ENCODE results near the gene NDUFB7.
A peak's percentile ranks its signal among the peaks of the same experiment; 100 is the strongest.
"Not testable (repeated sequence)": the region's sequence is repeated elsewhere in the genome, so short reads cannot be mapped to it uniquely, and the experiment has no call there.

The NDUFB7 gene

DNA sequence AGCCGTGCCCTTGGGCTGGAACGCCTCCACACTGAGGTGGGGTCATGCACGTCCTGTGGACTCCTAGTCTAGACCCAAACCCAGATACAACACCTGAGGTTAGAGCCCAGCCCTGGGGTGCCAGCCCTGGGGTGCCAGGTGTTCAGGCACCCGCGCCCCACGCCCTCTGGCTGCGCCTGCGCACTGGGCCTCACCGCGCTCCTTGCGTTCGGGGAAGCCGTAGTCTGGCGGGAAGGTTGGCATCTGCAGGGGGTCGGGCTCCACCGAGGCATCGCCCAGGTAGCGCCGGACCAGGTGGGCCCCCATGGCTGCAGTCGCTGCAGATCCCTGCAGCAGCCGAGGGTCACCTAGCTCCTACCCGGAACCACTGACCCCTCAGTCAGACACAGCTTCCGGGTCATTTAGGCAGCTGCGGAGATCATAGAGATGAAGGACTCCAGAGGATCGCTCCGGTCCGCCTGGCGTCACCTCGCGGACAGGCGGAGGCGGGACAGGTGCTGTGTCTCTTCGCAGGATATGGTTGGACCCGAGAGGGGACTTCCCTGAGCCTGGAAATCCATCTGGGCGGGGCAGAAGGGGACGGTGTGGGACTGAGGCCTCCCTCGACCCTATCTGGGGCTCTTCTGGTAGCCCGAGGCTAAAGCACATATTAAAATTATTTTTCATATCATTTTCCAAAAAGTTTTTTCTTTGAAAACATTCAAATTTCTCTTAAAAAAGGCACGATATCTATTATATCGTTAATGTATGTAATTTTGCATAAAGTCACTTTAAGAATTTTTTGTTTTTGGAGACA, at the start of gene NDUFB7:
Gene NDUFB7 (minus strand): TSS at position 372 of the 796 bp plus-strand sequence. CDS start 66 bp downstream, at position 306.
- peak; percentile 87 for DNase-seq (ENCODE audit: low read depth)

- DNase-seq (ENCODE audit: low read depth): no peak
Measured at GRCh38 chr19:14619404-14619803, 47.5 kb upstream of the NDUFB7 start.

GRCh38 chr19:14616407-14616806, 44.5 kb upstream of the NDUFB7 start:
- no peak for DNase-seq (ENCODE audit: low read depth)

DNA sequence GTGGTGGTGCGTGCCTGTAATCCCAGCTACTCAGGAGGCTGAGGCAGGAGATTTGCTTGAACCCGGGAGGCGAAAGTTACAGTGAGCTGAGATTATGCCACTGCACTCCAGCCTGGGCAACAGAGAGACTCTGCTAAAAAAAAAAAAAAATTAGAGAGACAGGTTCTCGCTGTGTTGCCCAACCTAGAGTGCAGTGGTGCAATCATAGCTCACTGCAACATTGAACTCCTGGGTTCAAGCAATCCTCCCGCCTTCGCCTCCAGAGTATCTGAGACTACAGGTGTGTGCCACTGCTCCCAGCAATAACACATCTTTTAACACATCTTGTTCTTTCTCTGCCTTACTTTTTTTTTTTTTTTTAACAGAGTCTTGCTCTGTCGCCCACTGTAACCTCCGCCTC, 43.8 kb upstream of the NDUFB7 start:
- no peak for DNase-seq (ENCODE audit: low read depth)

- DNase-seq (ENCODE audit: low read depth): no peak
Measured at GRCh38 chr19:14614099-14614412, 42.2 kb upstream of the NDUFB7 start.

DNA sequence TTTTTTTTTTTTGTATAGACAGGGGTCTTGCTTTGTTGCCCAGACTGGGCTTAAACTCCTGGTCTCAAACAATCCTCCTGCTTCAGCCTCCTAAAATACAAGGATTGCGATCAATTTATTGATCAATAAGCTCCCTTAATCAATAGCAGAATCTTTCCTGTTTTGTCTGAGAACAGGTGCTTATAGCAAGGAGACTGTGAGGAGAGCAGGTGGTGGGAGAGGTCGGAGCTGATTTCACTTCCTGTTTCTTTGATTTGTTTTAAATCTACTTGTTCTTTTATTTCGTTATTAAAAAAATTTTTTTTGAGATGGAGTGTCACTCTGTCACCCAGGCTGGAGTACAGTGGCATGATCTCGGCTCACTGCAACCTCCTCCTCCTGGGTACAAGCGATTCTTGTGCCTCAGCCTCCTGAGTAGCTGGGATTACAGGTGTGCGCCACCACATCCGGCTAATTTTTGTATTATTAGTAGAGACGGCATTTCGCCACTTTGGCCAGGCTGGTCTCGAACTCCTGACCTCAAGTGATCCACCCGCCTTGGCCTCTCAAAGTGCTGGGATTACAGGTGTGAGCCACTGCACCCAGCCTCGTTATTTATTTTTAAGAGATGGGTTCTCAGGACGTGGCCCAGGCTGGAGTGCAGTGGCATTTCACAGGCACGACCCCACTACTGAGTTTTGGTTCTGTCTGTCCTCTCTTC, 41.7 kb upstream of the NDUFB7 start:
- DNase-seq (ENCODE audit: low read depth): not testable (repeated sequence)

GRCh38 chr19:14612657-14613056, 40.8 kb upstream of the NDUFB7 start:
- DNase-seq (ENCODE audit: low read depth): no peak

DNA sequence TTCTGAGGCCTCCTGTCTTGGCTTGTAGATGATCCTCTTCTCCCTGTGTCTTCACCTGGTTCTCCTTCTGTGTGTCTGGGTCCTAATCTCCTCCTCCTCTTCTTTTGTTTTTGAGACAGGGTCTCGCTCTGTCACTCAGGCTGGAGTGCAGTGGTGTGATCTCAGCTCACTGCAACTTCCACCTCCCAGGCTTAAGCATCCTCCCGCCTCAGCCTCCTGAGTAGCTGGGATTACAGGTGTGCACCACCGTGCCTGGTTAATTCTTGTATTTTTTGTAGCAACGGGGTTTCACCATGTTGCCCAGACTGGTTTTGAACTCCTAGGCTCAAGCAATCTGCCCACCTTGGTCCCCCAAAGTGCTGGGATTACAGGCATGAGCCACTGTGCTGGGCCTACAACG, 40.4 kb upstream of the NDUFB7 start:
- DNase-seq (ENCODE audit: low read depth): not testable (repeated sequence)

DNA sequence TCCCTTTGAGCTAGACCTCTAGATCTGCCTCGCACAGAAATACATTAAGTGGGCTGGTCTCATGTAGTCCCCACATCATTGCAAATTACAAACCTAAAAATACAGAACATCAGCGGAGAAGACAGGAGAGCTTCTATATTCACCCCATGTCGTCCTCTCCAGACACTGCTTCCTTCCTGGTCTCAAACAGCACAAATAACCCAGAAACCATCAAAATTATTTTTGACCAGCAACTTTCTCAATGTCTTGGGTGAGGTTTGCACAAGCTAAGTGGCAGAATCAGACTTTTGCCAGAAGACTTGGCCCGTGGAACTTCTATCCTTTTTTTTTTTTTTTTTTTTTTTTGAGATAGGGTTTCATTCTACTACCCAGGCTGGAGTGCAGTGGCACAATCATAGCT, 39.2 kb upstream of the NDUFB7 start:
- no peak for DNase-seq (ENCODE audit: low read depth)

- no peak for DNase-seq (ENCODE audit: low read depth)
Measured at GRCh38 chr19:14606627-14607026, 34.8 kb upstream of the NDUFB7 start.

DNA sequence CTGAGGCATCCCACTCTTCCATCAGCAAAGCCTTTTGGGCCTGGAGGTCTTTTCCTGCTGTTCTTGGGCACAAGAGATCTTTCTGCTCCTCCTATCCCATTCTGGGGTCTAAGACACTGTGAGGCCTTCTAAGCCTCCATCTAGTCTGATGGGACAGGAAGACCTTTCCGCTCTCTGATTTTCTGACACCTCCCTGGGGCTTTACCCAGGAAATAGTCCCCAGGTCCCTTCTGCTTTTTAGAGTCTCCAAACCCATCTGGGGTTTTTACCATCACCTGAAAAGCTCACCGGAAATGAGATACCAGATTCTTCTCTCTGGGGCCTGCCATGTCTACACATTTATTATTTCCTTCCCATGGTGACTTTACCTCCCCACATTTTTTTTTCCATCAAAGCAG, 32.1 kb upstream of the NDUFB7 start:
- DNase-seq (ENCODE audit: low read depth): no peak

DNA sequence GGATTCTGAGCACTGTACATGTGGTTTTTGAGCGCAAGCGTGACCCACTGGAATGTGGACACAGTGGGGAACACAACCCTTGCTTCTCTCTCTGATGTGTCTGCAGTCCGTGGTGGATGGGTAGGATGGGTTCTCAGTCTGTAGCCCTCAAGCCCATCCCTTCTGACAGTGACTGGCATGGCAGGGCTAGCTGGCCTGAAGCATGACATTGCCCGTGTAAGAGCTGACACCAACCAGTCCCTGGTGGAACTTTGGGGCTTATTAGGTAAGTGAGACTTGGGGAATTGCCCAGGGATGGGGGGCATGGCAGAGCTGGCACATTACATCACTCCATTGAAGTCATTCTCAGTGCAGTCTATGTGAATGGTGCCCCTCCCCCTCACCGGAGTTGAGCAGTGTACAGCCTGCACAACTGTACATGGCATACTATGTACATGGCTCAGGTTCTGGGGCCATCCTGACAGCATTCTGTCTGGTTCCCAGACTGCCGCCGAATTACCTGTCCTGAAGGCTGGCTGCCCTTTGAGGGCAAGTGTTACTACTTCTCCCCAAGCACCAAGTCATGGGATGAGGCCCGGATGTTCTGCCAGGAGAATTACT, 27.8 kb upstream of the NDUFB7 start:
- DNase-seq (ENCODE audit: low read depth): no peak

- DNase-seq (ENCODE audit: low read depth): no peak
Measured at GRCh38 chr19:14595558-14595957, 23.7 kb upstream of the NDUFB7 start.

- not testable (repeated sequence) for DNase-seq (ENCODE audit: low read depth)
Measured at GRCh38 chr19:14589433-14589832, 17.6 kb upstream of the NDUFB7 start.

DNA sequence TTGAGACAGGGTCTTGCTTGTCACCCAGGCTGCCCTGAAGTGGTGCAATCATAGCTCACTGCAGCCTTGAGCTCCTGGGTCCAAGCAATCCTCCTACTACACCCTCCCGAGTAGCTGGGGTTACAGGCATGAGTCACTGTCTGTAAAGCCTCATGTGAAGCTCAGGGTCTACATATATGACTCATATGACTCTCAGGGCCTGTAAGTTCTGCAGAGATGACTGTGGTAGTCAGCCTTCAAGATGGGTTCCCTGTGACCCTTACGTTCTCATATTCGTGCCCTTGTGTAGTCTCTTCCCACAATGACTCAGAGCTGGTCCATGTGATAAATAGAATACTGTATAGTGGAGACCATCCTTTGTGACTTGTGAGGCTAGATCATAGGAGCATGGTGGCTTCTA, 13.3 kb upstream of the NDUFB7 start:
- not testable (repeated sequence) for DNase-seq (ENCODE audit: low read depth)

DNA sequence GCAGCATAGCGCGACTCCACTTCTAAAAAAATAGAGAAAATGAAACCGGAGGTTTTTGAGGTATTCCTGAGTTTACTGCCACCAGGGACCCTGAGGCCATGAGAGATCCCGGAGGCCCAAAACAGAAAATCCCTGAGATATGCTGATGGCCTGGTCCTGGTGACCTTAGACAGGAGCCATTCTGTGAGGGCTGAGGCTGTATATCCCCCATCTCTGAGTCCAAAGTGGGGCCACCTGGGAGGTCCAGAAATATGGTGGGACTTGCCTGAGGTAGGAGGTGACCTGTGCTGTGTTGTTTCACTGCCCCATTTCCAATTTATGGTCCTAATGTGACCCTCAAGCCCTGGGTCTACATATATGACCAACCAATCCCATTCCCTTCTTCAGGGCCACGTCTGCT, 12.5 kb upstream of the NDUFB7 start:
- DNase-seq (ENCODE audit: low read depth): not testable (repeated sequence)

DNA sequence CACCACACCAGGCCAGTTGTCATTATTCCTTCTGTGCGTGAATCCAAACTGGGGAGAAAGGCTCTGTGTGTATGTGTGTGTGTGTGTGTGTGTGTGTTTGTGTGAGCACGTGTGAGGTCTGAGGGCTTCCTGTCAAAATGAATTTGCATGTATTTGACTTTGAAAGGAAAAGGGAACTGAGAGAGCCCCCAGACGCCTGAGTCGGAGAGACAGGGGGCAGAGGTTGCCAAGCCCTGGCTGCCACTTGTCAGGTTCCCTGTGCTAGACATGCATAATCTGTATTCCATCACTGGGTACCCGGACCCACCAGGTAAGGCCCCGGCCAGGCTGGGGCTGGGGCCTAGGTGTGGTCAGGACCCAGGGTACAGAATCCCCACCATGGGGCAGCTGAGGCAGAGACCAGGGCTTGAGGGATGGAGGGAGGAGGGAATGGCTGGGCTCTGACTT, 11.1 kb upstream of the NDUFB7 start, which contains the start of gene CLEC17A:
Gene CLEC17A (plus strand): TSS at position 191 of the 447 bp plus-strand sequence. CDS start 77 bp downstream, at position 268.
- no peak for DNase-seq (ENCODE audit: low read depth)

GRCh38 chr19:14580623-14581237, 8.9 kb upstream of the NDUFB7 start:
- no peak for DNase-seq (ENCODE audit: low read depth)

DNA sequence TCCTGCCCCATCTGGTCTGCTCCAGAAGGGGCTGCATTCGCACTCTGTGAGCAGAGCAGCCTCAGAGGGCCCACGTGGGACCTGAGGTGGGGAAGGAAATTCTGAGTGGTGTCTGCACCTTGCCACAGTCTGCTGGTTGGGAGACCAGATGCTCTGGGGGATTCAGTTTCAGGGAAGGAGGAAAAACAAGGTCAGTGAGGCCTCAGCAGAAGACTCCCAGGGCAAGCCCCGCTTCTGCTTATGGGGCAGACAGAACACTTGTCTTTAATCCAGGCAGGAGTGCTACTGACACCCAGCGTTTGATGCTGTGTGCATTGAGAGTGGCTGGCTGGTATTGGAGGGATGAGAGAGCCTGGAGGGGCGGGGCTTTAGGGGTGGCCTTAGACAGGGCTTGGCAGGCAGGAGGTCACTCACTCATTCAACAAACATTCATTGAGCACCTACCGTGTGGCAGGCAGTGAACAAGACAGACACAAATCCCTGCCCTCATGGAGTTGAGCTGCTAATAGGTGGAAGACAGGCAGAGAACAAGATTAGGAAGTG, 6.1 kb upstream of the NDUFB7 start:
- DNase-seq (ENCODE audit: low read depth): no peak

- no peak for DNase-seq (ENCODE audit: low read depth)
Measured at GRCh38 chr19:14577264-14577663, 5.4 kb upstream of the NDUFB7 start.

DNA sequence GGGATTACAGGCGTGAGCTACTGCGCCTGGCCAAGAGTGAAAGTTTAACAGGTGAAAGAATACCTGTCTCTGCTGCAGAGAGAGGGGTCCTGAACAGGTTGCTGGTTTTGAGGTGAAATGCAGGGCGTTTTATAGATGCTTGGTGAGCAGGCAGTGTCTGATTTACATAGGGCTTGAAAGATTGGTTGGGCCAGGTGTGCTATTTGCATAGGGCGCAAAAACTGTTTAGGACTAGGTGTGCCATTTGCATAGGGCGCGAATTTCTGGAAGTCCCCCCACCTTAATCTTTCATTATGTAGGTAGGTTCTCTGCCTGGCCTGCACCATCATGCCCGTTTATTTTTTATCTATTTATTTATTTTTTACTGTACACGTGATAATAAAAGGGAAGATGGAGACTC, 4.5 kb upstream of the NDUFB7 start:
- no peak for DNase-seq (ENCODE audit: low read depth)

DNA sequence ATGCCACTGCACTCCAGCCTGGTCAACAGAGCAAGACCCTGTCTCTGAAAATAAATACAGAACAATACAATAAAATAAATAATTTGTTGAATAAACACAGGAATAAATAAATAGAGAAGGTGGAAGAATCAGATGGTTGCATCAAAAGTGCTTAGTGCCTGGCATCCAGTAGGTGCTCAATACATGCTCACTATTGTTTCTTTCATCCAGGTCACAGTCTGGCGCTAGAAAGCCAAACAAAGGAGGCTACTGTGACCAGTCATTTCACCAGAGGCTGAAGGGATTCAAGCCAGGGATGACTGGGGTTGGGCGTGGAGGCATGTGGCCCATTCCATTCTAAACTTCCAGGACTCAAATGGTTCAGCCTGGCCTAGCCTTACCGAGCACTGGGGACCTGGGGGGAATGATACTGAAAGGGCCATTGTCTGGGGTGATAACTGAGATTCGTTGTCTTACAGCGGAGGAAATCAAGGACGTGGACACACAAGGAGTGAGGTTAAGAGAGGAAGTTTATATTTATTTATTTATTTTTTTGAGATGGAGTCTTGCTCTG, 3.6 kb upstream of the NDUFB7 start:
- DNase-seq (ENCODE audit: low read depth): no peak
